Measurements from ENCODE around the gene UBE2L6.

UBE2L6 gene

DNA sequence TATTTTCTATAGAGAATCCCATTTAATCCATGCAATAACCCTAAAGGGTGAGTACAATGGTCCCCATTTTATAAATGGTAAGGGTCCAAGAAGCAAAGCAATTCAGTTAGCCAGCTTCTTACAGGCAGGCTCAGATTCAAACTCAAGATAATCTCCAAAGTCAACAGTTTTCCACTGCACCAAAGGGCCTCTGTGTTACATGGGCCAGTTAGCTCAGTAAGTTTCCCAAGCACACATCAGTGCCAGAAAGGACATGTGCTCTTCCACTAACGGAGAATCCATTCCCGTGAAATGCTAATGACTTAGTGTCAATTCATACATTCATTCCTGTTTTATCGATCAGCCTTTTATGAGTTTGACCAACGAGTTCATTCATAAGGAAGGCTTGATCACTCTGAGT lies 63.0 kb downstream of the UBE2L6 start:
- in situ Hi-C loops (cut with HindIII; ENCODE audit: low sequenced_read_pairs) = no loop called here

DNA sequence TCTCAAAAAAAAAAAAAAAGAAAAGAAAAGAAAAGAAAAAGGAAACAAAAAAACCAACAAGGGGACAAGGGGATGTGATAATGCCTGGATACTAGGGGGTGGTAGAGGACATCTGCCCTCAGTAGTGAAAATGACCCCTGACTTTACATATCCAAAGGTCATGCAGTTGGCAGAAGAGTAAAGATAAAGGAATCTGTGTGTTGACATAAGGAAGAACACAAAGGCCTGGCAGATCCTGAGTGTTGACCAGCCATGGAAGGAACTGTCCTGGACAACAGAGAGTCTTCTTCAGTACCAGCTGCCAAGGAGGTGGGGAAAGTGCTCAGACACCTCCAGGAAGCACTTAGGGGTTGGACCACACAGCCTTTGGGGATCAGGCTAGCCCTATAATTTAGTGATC lies 64.6 kb downstream of the UBE2L6 start:
- in situ Hi-C loops (cut with HindIII; ENCODE audit: low sequenced_read_pairs) = no loop called here
- DNase-seq (ENCODE audit: low read depth, low spot score) = no peak
- TF ChIP-seq, protein P1, sequence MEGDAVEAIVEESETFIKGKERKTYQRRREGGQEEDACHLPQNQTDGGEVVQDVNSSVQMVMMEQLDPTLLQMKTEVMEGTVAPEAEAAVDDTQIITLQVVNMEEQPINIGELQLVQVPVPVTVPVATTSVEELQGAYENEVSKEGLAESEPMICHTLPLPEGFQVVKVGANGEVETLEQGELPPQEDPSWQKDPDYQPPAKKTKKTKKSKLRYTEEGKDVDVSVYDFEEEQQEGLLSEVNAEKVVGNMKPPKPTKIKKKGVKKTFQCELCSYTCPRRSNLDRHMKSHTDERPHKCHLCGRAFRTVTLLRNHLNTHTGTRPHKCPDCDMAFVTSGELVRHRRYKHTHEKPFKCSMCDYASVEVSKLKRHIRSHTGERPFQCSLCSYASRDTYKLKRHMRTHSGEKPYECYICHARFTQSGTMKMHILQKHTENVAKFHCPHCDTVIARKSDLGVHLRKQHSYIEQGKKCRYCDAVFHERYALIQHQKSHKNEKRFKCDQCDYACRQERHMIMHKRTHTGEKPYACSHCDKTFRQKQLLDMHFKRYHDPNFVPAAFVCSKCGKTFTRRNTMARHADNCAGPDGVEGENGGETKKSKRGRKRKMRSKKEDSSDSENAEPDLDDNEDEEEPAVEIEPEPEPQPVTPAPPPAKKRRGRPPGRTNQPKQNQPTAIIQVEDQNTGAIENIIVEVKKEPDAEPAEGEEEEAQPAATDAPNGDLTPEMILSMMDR (IDR thresholded peaks at IDR 0.05; ENCODE audit: low read depth, low read length) = no peak
- no peak overlapping the region for H3K4me3 ChIP-seq (ENCODE audit: low read depth, low read length)

More for the DNA sequence above, 63.0 kb downstream of the UBE2L6 start:
- no peak for DNase-seq (ENCODE audit: low read depth, low spot score)
- TF ChIP-seq, protein P1 (IDR thresholded peaks at IDR 0.05; ENCODE audit: low read depth, low read length) = no peak
- H3K4me3 ChIP-seq (ENCODE audit: low read depth, low read length) = no peak overlapping the region

DNA sequence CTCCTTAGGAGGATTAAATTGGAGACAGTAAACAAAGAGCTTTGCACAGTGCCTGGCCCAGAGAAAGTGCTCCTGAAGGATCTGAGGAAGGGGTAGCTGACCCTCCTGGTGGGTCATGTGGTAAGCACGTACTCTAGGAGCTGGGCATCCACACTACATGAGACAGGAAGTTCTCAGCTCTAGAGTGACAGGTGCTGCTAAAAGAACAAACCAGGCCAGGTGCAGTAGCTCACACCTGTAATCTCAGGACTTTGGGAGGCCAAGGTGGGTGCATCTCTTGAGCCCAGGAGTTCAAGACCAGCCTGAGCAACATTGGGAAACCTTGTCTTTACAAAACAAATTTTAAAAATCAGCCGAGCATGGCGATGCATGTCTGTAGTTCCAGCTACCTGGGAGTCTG lies 65.1 kb downstream of the UBE2L6 start:
- TF ChIP-seq, protein P1 (IDR thresholded peaks at IDR 0.05; ENCODE audit: low read depth, low read length) = no peak
- H3K4me3 ChIP-seq (ENCODE audit: low read depth, low read length) = no peak overlapping the region
- in situ Hi-C loops (cut with HindIII; ENCODE audit: low sequenced_read_pairs) = no loop called here
- no peak for DNase-seq (ENCODE audit: low read depth, low spot score)

DNA sequence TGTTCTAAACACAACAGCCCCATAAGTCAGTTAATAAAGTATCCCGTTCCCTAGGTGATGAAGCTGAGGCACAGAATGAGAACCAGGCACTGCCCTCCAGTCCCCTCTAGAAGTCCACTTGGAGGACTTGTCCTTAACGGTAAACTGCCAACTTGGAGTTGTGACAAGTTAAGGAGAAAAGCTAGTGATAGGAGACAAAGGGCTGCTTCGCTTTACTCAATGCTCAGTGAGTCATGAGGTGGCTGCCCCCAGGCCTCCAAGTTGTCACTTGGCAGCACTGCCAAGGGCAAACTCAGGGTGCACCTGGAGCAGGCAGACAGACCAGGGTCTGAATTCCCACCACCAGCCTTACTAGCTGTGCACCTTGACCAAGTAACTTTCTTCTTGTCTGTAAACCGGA lies 65.5 kb downstream of the UBE2L6 start:
- DNase-seq (ENCODE audit: low read depth, low spot score) = no peak
- H3K4me3 ChIP-seq (ENCODE audit: low read depth, low read length) = no peak overlapping the region
- in situ Hi-C loops (cut with HindIII; ENCODE audit: low sequenced_read_pairs) = no loop called here
- TF ChIP-seq, protein P1 (IDR thresholded peaks at IDR 0.05; ENCODE audit: low read depth, low read length) = no peak
